Measurements from ENCODE around the gene ACAA1. TPM values are rescaled to one million over a fixed set of nuclear protein-coding genes. Genes with fewer than 3 reads are reported as not detected.

ACAA1 gene
- polyA plus RNA-seq, 1 experiment = 47.6 TPM

DNA sequence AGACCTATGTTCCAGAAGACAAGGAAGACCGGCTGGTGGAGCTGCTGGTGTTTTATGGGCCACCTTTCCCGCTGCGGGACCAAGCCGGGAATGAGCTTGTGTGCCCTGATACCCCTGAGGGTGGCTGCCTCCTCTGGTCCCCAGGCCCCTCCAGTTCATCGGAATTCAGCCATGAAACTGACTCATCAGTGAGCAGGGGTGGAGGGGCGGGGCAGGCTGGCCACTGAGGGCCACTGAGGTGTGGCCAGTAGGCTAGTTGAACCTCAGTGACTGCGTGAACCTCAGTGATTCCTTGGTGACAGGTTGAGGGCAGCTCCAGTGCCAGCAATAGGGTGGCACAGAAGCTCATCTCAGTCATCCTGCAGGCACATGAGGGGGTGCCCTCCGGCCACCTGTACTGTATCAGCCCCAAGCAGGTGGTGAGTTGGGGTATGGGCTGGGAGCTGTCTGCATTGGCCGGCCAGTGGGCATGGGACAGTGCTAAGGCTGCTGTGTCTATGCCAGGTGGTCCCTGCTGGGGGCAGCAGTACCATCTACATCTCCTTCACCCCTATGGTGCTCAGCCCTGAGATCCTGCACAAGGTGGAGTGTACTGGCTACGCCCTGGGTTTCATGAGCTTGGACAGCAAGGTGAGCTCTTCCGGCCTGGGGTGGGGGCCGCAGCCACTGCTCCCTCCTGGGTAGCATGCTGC, 20.3 kb downstream of the ACAA1 start:
- POLR2A ChIA-PET = no interaction called here
- DNase-seq (ENCODE audit: low read depth, low spot score) = no peak
- CTCF ChIA-PET = interaction anchor here (0.7 to 2.6 kb wide), 8 partner anchors 13 to 364 kb away, joined by 3 to 10 read pairs (median 4); no protein-coding TSS in a partner anchor

GRCh38 chr3:38115645-38116427, 21.1 kb downstream of the ACAA1 start:
- Histone ChIP-seq H3K27me3 (ENCODE audit: control insufficient read depth, insufficient read depth, low read length) (peaks cover 6% of the 10 kb centered on the region), H3K9me3 (ENCODE audit: control insufficient read depth, insufficient read depth, low read length) (no peaks in the 10 kb centered on the region), H3K27ac (ENCODE audit: low read depth, low read length) (no peak overlapping the region), H3K4me3 (ENCODE audit: low read depth, low read length) (no peak overlapping the region)
- ChIA-PET CTCF (interaction anchor here (0.7 to 1.9 kb wide), 5 partner anchors 12 to 183 kb away, joined by 3 to 4 read pairs (median 3); no protein-coding TSS in a partner anchor), POLR2A (no interaction called here)
- no peak for TF ChIP-seq CTCF (IDR thresholded peaks at IDR 0.05; ENCODE audit: low read depth, low read length)
- DNase-seq (ENCODE audit: low read depth, low spot score) = no peak

More for the DNA sequence above, 20.3 kb downstream of the ACAA1 start:
- Histone ChIP-seq H3K27me3 (ENCODE audit: control insufficient read depth, insufficient read depth, low read length) (peaks cover 6% of the 10 kb centered on the region), H3K9me3 (ENCODE audit: control insufficient read depth, insufficient read depth, low read length) (no peaks in the 10 kb centered on the region), H3K27ac (ENCODE audit: low read depth, low read length) (no peak overlapping the region), H3K4me3 (ENCODE audit: low read depth, low read length) (no peak overlapping the region)
- no peak for TF ChIP-seq CTCF (IDR thresholded peaks at IDR 0.05; ENCODE audit: low read depth, low read length)

DNA sequence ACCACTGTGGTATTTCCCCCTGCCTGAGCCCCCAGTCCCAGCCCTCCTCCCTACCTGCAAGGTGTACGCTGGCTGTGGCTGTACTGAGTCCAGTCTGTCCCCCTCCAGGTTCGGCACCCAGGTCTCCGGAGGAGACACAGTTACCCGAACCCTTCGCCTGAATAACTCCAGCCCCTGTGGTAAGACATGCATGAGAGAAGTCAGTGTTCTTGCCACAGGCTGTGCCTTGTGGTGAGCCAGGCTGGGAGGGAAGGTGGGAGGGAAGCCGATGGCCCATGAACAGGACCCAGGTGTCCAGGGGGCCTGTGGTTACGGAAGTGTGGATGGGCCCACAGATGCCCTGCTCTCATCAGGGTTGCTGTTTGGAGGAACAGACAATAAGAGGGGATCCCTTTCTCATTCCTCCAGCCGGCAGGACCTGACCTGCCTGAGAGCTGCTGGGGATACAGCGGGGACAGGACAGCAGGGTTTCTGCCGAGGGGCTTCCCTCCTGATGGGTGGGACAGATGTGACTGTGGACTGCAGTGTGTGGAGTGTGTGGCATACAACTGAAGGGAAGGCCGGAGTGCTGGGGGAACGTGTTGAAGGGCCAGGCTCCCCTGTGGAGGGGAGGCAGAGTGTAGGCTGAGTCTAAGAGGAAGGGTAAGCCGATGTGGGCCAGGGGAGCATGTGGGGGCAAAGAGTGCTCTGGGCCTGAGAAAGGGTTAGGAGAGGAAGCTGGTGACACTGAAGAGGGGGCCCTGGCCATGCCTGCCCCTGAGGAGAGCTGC, 21.9 kb downstream of the ACAA1 start:
- H3K27me3 ChIP-seq (ENCODE audit: control insufficient read depth, insufficient read depth, low read length) = peaks cover 6% of the 10 kb centered on the region
- no peak overlapping the region for H3K27ac ChIP-seq (ENCODE audit: low read depth, low read length)
- POLR2A ChIA-PET = no interaction called here
- no peaks in the 10 kb centered on the region for H3K9me3 ChIP-seq (ENCODE audit: control insufficient read depth, insufficient read depth, low read length)
- CTCF ChIA-PET = no interaction called here
- H3K4me3 ChIP-seq (ENCODE audit: low read depth, low read length) = no peak overlapping the region
- DNase-seq (ENCODE audit: low read depth, low spot score) = no peak
- no peak for TF ChIP-seq CTCF (IDR thresholded peaks at IDR 0.05; ENCODE audit: low read depth, low read length)

- Histone ChIP-seq H3K27ac (ENCODE audit: low read depth, low read length) (no peak overlapping the region), H3K27me3 (ENCODE audit: control insufficient read depth, insufficient read depth, low read length) (peaks cover 6% of the 10 kb centered on the region), H3K9me3 (ENCODE audit: control insufficient read depth, insufficient read depth, low read length) (no peaks in the 10 kb centered on the region), H3K4me3 (ENCODE audit: low read depth, low read length) (no peak overlapping the region)
- CTCF ChIA-PET = interaction anchor here (0.6 kb wide), 1 partner anchor 366 kb away, joined by 5 read pairs; no protein-coding TSS in a partner anchor
- no peak for TF ChIP-seq CTCF (IDR thresholded peaks at IDR 0.05; ENCODE audit: low read depth, low read length)
- no peak for DNase-seq (ENCODE audit: low read depth, low spot score)
- POLR2A ChIA-PET = interaction anchor here (0.6 kb wide), 1 partner anchor 281 kb away, joined by 3 read pairs; no protein-coding TSS in a partner anchor
These were observed 22.7 kb downstream of the ACAA1 start for GRCh38 chr3:38114052-38114874.

Measured in AG04450 (cell line).